HG03521 (cell line): ENCODE results near the gene ARHGAP19.

Experiments
- ATAC-seq: cut with Tn5 transposase; IDR thresholded peaks from one replicate; pipeline ENCODE4 v1.9.1; 2021; ENCODE audit warnings: mild to moderate bottlenecking, moderate library complexity; ENCODE audit not compliant: unreplicated experiment

The ARHGAP19 gene

GRCh38 chr10:97174276-97174775 is 118.1 kb downstream of the ARHGAP19 start:
- no peak for ATAC-seq

- ATAC-seq = no peak
Observed at GRCh38 chr10:97173036-97173435, 119.4 kb downstream of the ARHGAP19 start.
